Measurements from ENCODE around the gene SERPINB6.
"Not testable (repeated sequence)": the region's sequence is repeated elsewhere in the genome, so short reads cannot be mapped to it uniquely, and the experiment has no call there.

Gene SERPINB6

GRCh38 chr6:2932911-2933310, 38.5 kb downstream of the SERPINB6 start:
- not testable (repeated sequence) for DNase-seq

GRCh38 chr6:2931970-2932748, 39.2 kb downstream of the SERPINB6 start:
- peak; percentile 93 for DNase-seq

- no peak for DNase-seq
Measured at GRCh38 chr6:2931055-2931454, 40.3 kb downstream of the SERPINB6 start.

GRCh38 chr6:2927931-2928330, 43.4 kb downstream of the SERPINB6 start:
- DNase-seq, result not testable (repeated sequence)

GRCh38 chr6:2925842-2926747, 45.3 kb downstream of the SERPINB6 start:
- not testable (repeated sequence) for DNase-seq

GRCh38 chr6:2921520-2922115, 49.7 kb downstream of the SERPINB6 start:
- no peak for DNase-seq

GRCh38 chr6:2920671-2921112, 50.7 kb downstream of the SERPINB6 start:
- no peak for DNase-seq

GRCh38 chr6:2919886-2920285, 51.5 kb downstream of the SERPINB6 start:
- no peak for DNase-seq

GRCh38 chr6:2919401-2919800, 52.0 kb downstream of the SERPINB6 start:
- no peak for DNase-seq

- no peak for DNase-seq
Measured at GRCh38 chr6:2918936-2919335, 52.4 kb downstream of the SERPINB6 start.

- no peak for DNase-seq
Measured at GRCh38 chr6:2917801-2918445, 53.4 kb downstream of the SERPINB6 start.

- DNase-seq, result no peak
Measured at GRCh38 chr6:2917065-2917464, 54.3 kb downstream of the SERPINB6 start.

- no peak for DNase-seq
Measured at GRCh38 chr6:2916158-2916925, 55.0 kb downstream of the SERPINB6 start.

- DNase-seq, result no peak
Measured at GRCh38 chr6:2915150-2915549, 56.2 kb downstream of the SERPINB6 start.

- DNase-seq, result no peak
Measured at GRCh38 chr6:2914318-2914660, 57.1 kb downstream of the SERPINB6 start.

- no peak for DNase-seq
Measured at GRCh38 chr6:2913621-2914317, 57.6 kb downstream of the SERPINB6 start.

GRCh38 chr6:2911171-2911570, 60.2 kb downstream of the SERPINB6 start:
- no peak for DNase-seq

GRCh38 chr6:2909718-2910117, 61.6 kb downstream of the SERPINB6 start:
- DNase-seq, result no peak

GRCh38 chr6:2909051-2909606, 62.2 kb downstream of the SERPINB6 start:
- not testable (repeated sequence) for DNase-seq

GRCh38 chr6:2908516-2908915, 62.9 kb downstream of the SERPINB6 start:
- not testable (repeated sequence) for DNase-seq
